GM18526 (cell line): ENCODE measurements around the gene DDX39A.

Source experiments
- POLR2A ChIP-seq: IDR thresholded peaks from 3 replicates; pipeline ENCODE4 v1.6.1; 2011; ENCODE audit not compliant: insufficient read length; ENCODE audit errors: extremely low read depth

The DDX39A gene

GRCh38 chr19:14439014-14439413 lies 19.9 kb upstream of the DDX39A start:
- TF ChIP-seq POLR2A: no peak

GRCh38 chr19:14437578-14438140 lies 18.5 kb upstream of the DDX39A start:
- TF ChIP-seq POLR2A: no peak

DNA sequence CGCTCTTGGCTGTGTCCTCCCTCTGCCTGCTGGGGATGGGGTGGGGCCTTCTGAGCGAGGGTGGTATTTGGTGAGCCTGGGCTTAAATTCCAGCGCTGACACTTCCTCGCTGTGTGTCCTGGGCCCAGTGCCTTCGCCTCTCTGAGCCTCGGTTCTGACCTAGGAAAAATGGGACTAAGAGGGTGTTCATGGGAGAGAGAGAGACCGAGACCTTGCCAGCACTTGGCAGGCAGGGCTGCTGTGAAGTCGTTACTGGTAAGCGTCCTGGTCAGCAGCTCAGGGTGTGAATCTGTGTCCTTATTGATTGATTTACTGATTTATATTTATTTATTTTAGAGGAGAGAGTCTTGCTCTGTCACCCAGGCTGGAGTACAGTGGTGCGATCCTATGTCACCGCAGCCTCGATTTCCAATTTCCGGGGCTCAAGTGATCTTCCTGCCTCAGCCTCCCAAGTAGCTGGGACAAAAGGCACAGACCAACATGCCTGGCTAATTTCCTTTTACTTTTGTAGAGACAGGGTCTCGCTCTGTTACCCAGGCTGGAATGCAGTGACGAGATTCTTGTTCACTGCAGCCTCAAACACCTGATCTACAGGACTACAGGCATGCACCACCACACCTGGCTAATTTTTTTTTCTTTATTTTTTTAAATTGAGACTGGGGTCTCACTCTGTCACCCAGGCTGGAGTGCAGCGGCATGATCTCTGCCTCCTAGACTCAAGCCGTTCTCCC lies 16.3 kb upstream of the DDX39A start:
- TF ChIP-seq POLR2A: no peak

DNA sequence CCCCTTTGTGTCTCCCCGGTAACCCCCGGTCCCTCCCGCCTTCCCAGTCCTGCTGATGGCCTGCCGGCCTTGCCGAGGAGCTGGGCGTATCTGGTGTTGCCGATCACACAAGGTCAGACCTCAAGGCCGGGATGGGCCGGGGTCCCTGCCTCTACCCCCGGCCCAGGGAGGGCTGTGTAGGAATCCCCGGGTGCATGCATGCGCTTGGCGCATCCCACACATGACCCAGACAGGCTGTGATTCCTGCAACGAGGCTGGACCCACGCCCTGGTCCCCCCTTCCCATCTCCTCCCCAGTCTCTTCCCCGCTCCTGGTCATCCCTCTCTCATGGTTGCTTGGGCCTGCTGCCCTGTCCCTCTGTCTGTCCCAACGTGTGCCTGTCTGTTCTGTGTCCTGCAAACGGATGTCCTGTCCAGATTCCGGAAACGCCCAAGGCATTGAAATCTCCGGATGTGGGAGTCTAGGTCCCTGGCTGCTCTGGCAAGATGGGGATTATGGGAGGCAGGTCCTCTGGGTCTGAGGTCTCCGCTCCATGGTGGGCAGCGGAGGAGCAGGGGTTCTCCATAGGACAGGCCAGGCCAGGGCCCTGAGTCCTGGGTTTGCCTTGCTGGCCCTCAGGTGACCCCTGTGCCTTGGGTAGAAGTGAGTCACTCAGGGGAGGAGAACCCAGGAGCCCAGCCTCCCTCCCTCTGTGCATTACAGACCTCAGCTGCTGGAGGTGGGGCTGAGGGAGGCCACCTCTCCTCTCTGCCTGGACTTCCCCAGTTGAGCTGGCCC lies 15.6 kb upstream of the DDX39A start:
- no peak for TF ChIP-seq POLR2A

GRCh38 chr19:14433554-14434501 lies 14.7 kb upstream of the DDX39A start:
- TF ChIP-seq POLR2A: peak; percentile 3

DNA sequence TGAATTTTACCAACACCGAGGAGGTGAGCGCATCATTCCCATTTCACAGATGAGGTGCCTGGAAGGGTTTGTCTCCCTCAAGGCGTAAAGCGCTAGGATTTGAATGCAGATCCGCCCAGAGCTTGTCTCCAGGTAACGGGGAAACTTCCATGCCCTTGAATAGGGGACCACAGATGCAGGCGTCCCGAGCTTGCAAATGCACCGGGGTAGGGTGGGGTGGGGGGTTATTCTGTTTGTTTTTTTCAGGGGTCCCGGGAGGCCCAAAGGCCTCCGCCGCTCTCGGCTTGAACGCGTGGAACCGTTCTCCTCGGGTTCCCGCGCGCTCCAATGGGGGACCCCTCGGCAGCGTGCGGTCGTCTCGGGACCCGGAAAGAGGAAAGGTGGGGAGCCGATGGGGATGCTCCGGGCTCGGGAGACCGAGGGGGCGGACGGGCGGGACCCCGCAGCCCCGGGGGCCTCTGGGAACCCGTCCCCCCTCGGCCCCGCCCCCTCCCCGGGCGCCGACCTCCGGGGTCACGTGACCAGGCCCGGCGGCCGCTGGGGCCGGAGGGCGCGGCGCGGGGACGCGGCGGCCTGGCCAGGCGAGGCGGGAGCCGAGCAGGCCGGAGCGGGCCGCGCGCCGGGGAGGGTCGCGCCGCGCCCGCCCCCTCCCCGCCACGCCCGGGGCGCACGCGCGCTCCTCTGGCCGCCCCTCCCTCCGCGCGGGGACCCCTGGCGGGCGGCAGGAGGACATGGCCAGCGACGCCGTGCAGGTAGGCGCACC lies 13.8 kb upstream of the DDX39A start, which contains the start of gene PKN1:
Gene PKN1, plus strand, starts transcription at position 516 of the 763 bp plus-strand sequence. Its CDS starts 216 bp downstream, at position 732.
- peak; percentile 42 for TF ChIP-seq POLR2A

GRCh38 chr19:14430712-14431111 lies 11.6 kb upstream of the DDX39A start:
- TF ChIP-seq POLR2A: no peak

- no peak for TF ChIP-seq POLR2A
Observed at GRCh38 chr19:14428882-14429416, 9.8 kb upstream of the DDX39A start.

- TF ChIP-seq POLR2A: no peak
Observed at GRCh38 chr19:14427461-14427860, 8.3 kb upstream of the DDX39A start.

GRCh38 chr19:14425696-14426138 lies 6.6 kb upstream of the DDX39A start:
- TF ChIP-seq POLR2A: no peak

DNA sequence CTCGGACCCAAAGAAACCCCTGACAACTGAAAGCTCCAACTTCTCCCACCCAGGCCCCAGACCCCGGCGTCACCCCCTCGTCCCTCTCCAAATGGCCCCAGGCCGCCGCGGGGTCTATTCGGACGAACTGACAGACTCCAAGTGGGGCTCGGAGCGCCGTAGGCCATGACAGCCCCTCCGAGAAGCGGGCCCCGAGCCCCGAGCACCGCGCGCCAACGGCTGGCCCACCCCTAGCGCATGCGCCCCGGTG lies 360 bp downstream of the DDX39A start:
- TF ChIP-seq POLR2A: no peak

DNA sequence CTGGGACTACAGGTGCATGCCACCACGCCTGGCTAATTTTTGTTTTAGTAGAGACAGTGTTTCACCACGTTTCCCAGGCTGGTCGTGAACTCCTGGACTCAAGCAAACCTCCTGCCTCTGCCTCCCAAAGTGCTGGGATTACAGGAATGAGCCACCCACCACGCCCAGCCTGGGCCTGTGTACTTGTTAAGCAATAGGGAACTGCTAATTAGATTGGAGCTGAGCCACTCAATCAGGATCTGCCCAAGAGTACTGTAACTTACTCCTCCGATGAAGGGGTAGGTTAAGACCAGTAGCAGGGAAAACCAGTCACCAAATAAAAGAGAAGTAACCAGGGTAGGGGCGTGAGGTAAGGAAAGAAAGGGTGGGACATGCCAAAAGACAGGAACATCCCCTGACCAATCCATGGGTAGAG lies 2.3 kb downstream of the DDX39A start:
- TF ChIP-seq POLR2A: no peak

DNA sequence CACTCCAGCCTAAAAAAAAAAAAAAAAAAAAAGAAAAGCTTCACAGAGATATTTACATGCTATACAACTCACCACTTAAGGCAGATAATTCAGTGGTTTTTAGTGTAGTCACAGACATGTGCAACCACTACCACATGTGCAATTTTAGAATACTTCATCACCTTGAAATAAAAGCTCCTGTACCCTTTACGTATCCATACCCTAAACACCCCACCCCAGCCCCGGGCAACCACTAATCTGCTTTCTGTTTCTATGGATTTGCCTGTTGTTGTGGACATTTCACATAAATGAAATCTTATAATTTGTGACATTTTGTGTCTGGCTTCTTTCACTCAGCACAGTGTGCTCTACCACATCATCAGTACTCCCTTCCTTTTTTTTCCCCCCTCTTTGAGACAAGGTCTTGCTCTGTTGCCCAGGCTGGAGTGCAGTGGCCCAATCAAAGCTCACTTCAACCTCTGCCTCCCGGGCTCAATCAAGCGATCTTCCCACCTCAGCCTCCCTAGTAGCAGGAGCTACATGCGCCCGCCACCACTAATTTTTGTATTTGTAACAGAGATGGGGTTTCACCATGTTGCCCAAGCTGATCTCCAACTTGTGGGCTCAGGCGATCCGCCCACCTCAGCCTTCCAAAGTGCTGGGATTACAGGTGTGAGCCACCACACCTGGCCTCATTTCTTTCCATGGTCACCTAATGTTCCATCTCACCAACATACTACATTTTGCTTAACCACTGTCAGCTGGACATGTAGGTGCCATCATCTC lies 4.0 kb downstream of the DDX39A start:
- TF ChIP-seq POLR2A: no peak
